Activated B cell treated with CpG ODN at 0.5 μM for 24 hours (primary cell): ENCODE data around the gene ENTPD8. TPM values are rescaled to one million over a fixed set of nuclear protein-coding genes. Genes with fewer than 3 reads are reported as not detected.
A peak's percentile ranks its signal among the peaks of the same experiment; 100 is the strongest.

ENCODE experiments used
- ATAC-seq: fragments of 200-7000 bp; cut with Tn5 transposase; one replicate; pipeline ENCODE4 v1.10.0; 2021; ENCODE audit warnings: low read depth, mild to moderate bottlenecking, moderate library complexity
- CTCF ChIA-PET: fragments of 350-600 bp; sonication (Branson Sonifier 250); formaldehyde crosslinking; loops from one replicate; lab custom pipeline; 2021; ENCODE audit warnings: antibody characterized with exemption; lab: Charles Lee
- POLR2A ChIA-PET: fragments of 350-600 bp; sonication (Branson Sonifier 250); formaldehyde crosslinking; loops from one replicate; lab custom pipeline; 2021; ENCODE audit warnings: antibody characterized with exemption; lab: Charles Lee
- DNase-seq: peaks from one replicate; pipeline ENCODE4 v3.0.0; 2022
- H3K27ac Mint-ChIP-seq: one replicate; pipeline ENCODE4 v1.8.0; 2020; ENCODE audit warnings: mixed read lengths
- H3K27me3 Mint-ChIP-seq: one replicate; pipeline ENCODE4 v1.8.0; 2021; ENCODE audit warnings: mixed read lengths
- H3K36me3 Mint-ChIP-seq: one replicate; pipeline ENCODE4 v1.8.0; 2021; ENCODE audit warnings: low read depth, mixed read lengths
- H3K4me1 Mint-ChIP-seq: one replicate; pipeline ENCODE4 v1.8.0; 2021; ENCODE audit warnings: mixed read lengths
- H3K4me3 Mint-ChIP-seq: one replicate; pipeline ENCODE4 v1.8.0; 2020; ENCODE audit warnings: mild to moderate bottlenecking, mixed read lengths
- H3K9me3 Mint-ChIP-seq: one replicate; pipeline ENCODE4 v1.8.0; 2020; ENCODE audit warnings: mixed read lengths
- intact Hi-C: fragments of 100-400 bp; cut with micrococcal nuclease; formaldehyde crosslinking; loops from one replicate; pipeline ENCODE4 v1.15.1; 2024
- total RNA-seq: library from RNA; stranded (reverse); gene quantifications from 2 replicates; pipeline ENCODE4 v1.2.3, GENCODE V29; 2022
- TF ChIP-seq, protein P1 (sequence below): fragments of 200-600 bp; IDR thresholded peaks from one replicate; pipeline ENCODE4 v1.8.0; 2022; ENCODE audit warnings: antibody characterized with exemption, mild to moderate bottlenecking

Gene ENTPD8
- total RNA-seq, 1 donor from 2014 or later, result not detected

DNA sequence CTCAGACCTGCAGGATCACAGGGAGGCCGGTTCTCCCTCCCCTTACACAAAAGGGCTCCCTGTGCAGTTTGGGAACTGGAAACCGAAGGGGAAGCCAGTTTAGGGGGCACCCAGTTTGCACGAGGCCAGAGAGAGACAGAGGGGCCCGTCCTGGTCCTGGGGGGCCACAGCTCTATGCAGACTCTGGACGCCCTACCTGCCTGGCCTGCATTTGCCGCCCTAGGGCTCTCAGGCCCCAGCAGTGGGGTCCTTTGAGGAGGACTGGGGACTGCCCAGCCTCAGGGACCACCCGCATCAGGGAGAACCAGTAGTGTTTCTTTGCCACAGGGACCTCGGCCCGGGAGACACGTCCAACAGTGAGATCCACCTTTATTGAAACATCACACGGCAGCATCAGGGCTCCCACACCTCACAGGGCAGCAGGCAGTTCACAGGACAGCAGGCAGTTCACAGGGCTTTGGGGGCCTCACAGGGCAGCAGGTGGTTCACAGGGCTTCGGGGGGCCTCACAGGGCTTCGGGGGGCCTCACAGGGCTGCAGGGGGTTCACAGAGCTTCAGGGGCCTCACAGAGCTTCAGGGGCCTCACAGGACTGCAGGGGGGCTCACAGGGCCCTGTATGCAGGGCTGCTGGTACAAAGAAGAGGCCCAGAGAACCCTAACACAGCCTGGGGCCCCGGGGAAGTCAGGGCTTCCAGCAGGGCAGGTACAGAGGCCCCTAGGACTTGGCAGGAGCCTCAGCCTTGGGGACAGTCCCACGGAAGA lies 18.6 kb upstream of the ENTPD8 start:
- CTCF ChIA-PET, result interaction anchor here (1.0 kb wide), 1 partner anchor 75 kb away, joined by 3 read pairs; no protein-coding TSS in a partner anchor
- ATAC-seq, result no peak
- peaks cover 7% of the 10 kb centered on the region for H3K36me3 Mint-ChIP-seq
- no peaks in the 10 kb centered on the region for H3K27me3 Mint-ChIP-seq
- H3K9me3 Mint-ChIP-seq, result no peaks in the 10 kb centered on the region
- peaks cover 19% of the 10 kb centered on the region for H3K4me1 Mint-ChIP-seq
- TF ChIP-seq, protein P1, sequence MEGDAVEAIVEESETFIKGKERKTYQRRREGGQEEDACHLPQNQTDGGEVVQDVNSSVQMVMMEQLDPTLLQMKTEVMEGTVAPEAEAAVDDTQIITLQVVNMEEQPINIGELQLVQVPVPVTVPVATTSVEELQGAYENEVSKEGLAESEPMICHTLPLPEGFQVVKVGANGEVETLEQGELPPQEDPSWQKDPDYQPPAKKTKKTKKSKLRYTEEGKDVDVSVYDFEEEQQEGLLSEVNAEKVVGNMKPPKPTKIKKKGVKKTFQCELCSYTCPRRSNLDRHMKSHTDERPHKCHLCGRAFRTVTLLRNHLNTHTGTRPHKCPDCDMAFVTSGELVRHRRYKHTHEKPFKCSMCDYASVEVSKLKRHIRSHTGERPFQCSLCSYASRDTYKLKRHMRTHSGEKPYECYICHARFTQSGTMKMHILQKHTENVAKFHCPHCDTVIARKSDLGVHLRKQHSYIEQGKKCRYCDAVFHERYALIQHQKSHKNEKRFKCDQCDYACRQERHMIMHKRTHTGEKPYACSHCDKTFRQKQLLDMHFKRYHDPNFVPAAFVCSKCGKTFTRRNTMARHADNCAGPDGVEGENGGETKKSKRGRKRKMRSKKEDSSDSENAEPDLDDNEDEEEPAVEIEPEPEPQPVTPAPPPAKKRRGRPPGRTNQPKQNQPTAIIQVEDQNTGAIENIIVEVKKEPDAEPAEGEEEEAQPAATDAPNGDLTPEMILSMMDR, result no peak
- H3K4me3 Mint-ChIP-seq, result peak overlapping the region; percentile 73
- POLR2A ChIA-PET, result interaction anchor here (1.0 to 1.3 kb wide), 2 partner anchors 13 to 37 kb away, joined by 4 to 9 read pairs; partner anchors contain the start of genes EXD3 and NOXA1
- intact Hi-C loops, result loop anchor here (2.0 kb wide), 2 partner anchors 145 to 669 kb away; partner anchors contain the start of genes ARRDC1 and TMEM141
- peak; percentile 17 for DNase-seq
- H3K27ac Mint-ChIP-seq, result peak overlapping the region; percentile 46

DNA sequence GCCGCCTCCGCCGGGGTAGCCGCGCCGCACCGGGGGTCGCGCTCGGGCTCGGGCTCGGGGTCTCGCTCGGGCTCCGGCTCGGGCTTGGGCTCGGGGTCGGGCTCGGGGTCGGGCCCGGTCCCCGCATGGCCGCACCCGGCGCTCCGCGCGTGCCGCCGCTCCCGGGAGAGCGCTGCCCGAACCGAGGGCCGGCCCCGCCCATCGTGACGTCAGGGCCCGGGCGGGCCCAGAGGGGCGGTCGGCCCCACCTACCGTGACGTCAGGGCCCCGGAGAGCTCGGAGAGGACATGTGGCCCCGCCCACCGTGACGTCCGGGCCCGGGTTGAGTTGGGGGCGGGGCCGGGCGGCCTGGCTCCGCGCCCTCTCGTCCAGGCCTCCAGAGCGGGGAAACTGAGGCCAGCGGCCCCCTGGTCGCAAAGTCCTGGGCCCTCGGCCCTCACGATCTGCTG lies 18.0 kb upstream of the ENTPD8 start, which contains the start of gene NSMF:
Gene NSMF, minus strand, starts transcription at position 183 of the 449 bp plus-strand sequence. CDS start 232 bp downstream, outside the sequence.
- Mint-ChIP-seq H3K9me3 (no peaks in the 10 kb centered on the region), H3K27me3 (no peaks in the 10 kb centered on the region), H3K4me3 (peak within 1 kb of the TSS; percentile 73), H3K4me1 (peaks cover 25% of the 10 kb centered on the region), H3K27ac (peak within 1 kb of the TSS; percentile 46), H3K36me3 (peaks cover 7% of the 10 kb centered on the region)
- CTCF ChIA-PET, result interaction anchor here (1.0 kb wide), 1 partner anchor 76 kb away, joined by 3 read pairs; no protein-coding TSS in a partner anchor
- POLR2A ChIA-PET, result interaction anchor here (1.0 to 1.3 kb wide), 2 partner anchors 13 to 36 kb away, joined by 4 to 9 read pairs; partner anchors contain the start of genes EXD3 and NOXA1
- TF ChIP-seq, protein P1, result no peak
- intact Hi-C loops, result loop anchor here (2.0 kb wide), 2 partner anchors 146 to 668 kb away; partner anchors contain the start of genes ARRDC1 and TMEM141
- peak; percentile 76 for ATAC-seq
- peak; percentile 98 for DNase-seq

DNA sequence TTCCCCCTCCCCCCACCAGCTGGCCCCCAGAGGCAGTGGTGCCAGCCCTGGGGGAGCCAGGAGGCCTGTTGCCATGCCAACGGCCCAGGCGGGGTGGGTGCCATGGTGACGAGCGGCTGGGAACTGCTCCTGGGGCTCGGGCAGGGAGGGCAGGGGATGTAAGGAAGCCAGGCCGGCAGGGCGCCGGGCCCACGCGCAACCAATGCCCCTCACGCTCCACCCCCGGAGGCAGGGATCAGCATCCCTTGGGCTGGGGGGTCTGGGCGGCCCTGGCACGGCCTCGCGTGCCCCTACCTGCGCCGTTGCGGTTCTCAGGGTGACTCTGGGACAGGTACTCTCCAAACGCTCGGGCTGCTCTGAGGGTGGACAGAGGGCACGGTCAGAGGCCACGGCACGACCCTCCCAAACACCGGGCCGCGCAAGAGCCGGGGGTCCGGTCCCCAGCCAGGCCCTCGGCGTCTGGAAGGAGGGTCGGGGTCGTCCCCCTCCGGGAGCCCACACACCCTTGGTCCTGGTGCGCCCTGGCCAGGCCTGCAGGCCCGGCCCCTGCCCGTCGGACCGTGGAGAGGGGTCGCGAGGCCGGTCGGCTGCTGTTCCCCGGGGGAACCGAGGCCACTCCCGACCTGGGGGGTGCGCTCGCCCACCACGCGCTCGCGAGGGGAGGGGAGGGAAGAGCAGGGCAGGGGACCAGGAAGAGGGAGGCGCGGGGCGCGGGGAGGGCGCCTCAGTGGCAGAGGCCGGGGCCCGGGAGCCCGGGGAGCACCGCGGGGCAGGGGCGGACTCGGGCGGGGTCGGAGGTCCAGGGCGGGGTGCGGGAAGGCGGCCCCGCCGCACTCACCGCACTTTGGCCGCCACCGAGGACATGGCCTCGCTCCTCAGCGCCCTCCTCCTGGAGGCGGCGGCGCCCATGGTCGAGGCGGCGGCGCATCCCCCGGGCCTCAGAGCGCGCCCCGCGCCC lies 17.3 kb upstream of the ENTPD8 start:
- intact Hi-C loops, result loop anchor here (2.0 kb wide), 2 partner anchors 146 to 668 kb away; partner anchors contain the start of genes ARRDC1 and TMEM141
- Mint-ChIP-seq H3K27me3 (no peaks in the 10 kb centered on the region), H3K27ac (no peak overlapping the region), H3K9me3 (no peaks in the 10 kb centered on the region), H3K4me1 (peaks cover 30% of the 10 kb centered on the region), H3K4me3 (peak overlapping the region; percentile 57), H3K36me3 (peaks cover 7% of the 10 kb centered on the region)
- TF ChIP-seq, protein P1, result no peak
- ChIA-PET CTCF (interaction anchor here (1.0 kb wide), 1 partner anchor 77 kb away, joined by 3 read pairs; no protein-coding TSS in a partner anchor), POLR2A (interaction anchor here (1.0 to 1.3 kb wide), 2 partner anchors 12 to 36 kb away, joined by 4 to 9 read pairs; partner anchors contain the start of genes EXD3 and NOXA1)
- no peak for DNase-seq
- peak; percentile 7 for ATAC-seq

DNA sequence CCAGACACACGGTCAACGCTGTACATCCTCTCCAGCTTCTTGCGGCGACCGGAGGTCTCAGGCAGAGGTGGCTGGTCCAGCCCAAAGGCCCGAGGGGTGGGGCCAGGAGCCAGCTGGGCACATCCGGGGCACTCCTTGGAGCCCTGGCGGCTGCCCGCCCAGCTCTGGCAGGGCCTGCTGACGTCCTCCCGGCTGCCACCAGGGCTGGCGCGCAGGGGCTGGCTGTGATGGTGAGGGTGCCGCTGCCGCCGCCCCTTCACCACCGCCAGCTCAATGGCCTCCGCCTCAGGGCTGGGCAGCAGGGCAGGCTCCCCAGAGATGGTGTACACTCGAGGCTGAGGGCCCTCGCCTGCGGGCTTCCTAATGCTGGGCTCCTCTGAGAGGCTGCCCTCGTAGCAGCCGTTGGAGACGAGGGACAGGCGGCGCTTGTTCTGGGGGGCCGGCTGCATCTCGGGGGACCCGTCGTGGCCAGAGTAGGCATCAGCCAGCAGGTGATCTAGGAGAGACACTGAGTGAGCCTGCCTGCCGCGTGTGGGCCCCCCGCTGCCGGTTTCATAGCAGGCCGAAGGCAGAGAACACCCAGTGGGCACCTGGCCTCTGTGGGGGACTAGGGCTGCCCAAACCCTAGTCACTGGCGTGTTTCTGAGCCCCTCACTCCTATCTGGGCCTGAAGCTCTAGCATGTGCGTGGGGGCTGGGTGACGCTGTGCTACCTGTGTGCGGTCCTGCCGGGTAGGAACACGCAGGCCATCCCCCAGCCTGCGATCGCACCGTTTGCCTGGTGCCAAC lies 16.4 kb upstream of the ENTPD8 start:
- ATAC-seq, result no peak
- no peak for DNase-seq
- Mint-ChIP-seq H3K4me1 (peaks cover 30% of the 10 kb centered on the region), H3K27ac (no peak overlapping the region), H3K36me3 (peaks cover 7% of the 10 kb centered on the region), H3K9me3 (no peaks in the 10 kb centered on the region), H3K27me3 (no peaks in the 10 kb centered on the region), H3K4me3 (no peak overlapping the region)
- intact Hi-C loops, result loop anchor here (2.0 kb wide), 2 partner anchors 147 to 667 kb away; partner anchors contain the start of genes ARRDC1 and TMEM141
- ChIA-PET POLR2A (no interaction called here), CTCF (interaction anchor here (1.2 kb wide), 1 partner anchor 14 kb away, joined by 3 read pairs; no protein-coding TSS in a partner anchor)
- TF ChIP-seq, protein P1, result no peak
